Measurements from ENCODE around the gene ECT2L.

Gene ECT2L

DNA sequence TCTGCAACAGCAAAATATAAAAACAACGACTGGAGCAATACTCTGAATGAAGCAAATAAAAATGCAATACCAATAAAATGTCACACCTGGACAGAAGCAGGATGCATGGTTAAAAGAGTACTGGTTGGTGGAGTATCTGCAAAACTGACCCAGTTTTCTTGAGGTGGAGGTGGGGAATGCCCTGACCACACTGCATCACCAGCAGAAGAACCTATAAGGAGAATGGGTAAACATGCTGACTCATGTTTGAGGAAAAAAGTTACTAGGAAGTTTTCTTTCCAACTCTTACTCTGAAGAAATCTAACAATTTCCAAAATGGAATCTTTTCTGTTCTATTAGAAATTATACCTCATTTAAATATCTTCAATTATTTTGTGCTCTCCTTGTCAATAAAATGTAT, 148.5 kb downstream of the ECT2L start:
- peak; percentile 64 for DNase-seq

DNA sequence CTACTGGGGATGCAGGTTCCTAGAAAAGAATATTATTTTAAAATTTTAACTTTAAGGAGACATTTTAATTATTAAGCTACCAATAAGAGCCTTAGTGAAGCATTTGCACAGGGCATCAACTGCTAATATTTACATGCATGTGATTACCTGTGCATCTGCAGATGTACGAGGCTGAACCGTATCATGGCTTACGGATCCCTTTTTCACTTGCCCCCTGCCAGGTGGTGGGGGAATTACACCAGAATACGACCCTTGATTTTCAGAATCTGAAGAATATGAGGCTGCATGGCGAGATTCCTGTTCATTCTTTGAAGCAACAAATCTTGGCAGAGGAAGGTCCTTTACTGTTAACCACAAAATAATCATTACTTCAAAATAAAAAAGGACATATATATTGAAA, 149.5 kb downstream of the ECT2L start:
- DNase-seq: no peak

DNA sequence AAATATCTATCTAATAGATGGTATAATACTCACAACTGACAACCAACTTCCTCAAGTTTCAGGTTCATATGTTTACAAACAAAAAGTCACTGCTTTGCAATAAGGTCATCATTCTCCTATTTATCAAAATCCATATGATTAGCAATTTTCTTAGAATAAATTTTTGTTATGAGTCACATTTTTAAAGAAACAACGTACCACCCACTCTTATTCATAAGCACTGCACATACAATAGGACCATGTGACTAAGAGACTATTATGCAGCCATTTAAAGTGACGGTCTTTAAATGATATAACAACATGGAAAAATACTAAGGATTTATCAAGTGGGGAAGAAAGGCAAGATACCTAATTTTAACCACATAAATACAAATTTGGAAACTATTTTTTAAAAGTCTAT, 152.1 kb downstream of the ECT2L start:
- DNase-seq: no peak

DNA sequence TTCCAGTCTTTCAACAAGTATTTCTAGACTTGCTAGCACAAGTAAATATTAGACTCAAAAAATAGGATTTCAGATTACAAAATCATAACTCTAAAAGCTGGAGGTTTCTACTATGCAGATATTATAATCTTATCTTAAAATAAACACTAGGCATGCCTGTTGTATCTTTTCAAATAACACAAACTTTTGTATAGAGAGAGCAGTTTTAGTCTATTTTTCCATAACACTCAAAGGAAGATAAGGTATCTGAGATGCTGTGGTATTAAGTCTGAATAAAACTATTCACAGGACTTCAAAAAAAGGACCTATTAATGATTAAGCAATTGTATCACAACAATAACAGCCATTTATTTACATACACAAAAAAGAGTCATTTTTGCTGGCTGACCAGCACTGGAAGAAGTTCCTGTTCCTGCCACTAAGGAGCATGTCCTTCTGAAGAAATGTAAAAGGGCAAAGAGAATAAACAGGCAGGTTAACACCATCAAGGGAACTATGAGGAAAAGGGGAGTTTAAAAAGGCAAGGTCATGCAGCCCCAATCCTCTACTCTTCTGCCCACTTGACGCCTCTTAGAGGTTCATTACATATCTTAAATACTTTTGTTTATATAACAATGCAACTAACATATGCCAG, 152.8 kb downstream of the ECT2L start:
- DNase-seq: no peak

DNA sequence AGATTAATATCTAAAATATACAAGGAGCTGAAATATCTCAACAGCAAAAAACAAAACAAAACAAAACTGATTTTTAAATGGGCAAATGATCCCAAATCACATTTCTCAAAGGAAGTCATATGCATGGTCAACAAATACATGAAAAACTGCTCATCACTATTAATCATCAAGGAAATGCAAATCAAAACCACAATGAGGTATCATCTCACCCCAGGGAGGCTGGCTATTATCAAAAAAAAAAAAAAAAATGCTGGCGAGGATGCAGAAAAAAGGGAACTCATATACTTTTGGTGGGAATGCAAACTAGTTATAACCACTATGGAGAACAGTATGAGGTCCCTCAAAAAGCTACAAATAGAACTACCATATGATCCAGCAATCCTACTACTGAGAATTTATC, 157.6 kb downstream of the ECT2L start:
- peak; percentile 77 for DNase-seq
